ES-I3 (cell line): ENCODE results near the gene IFNA7.
"Not testable (repeated sequence)": the region's sequence is repeated elsewhere in the genome, so short reads cannot be mapped to it uniquely, and the experiment has no call there.

ENCODE experiments used
- H3K36me3 ChIP-seq: 2 replicates; pipeline ENCODE4 v1.6.1; 2013; ENCODE audit warnings: mild to moderate bottlenecking, low read length, control low read depth, moderate library complexity; ENCODE audit not compliant: insufficient read depth
- H3K4me1 ChIP-seq: 2 replicates; pipeline ENCODE4 v1.6.1; 2013; ENCODE audit warnings: mild to moderate bottlenecking, control low read depth, low read length; ENCODE audit not compliant: insufficient read depth
- H3K9ac ChIP-seq: 2 replicates; pipeline ENCODE4 v1.6.1; 2013; ENCODE audit warnings: low read depth, mild to moderate bottlenecking, low read length, moderate library complexity
- H3K9me3 ChIP-seq: 2 replicates; pipeline ENCODE4 v1.6.1; 2013; ENCODE audit warnings: mild to moderate bottlenecking, low read length, moderate library complexity; ENCODE audit not compliant: control insufficient read depth, insufficient read depth

IFNA7 gene

DNA sequence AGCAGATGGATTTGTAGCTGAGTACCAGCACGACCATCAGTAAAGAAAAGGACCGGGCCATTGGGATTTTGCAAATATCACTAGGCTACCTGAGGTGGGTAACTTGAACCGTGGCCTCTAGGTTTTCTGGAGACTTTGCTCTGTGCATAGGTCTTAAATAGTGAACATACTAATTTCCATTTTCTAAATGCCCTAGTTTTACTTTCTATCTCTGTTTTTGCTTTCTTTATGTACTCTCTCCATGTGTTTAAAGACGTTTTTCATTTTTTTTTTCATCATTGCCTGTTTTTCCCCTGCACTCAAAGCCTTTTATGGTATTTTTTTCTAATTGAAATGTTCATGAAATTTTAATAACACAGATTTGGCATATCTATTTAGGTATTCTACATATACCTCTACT is at the start of gene IFNA7:
Gene IFNA7 (minus strand): TSS at position 101 of the 400 bp plus-strand sequence. CDS start 40 bp downstream, at position 61.
- not testable (repeated sequence) for H3K9me3 ChIP-seq, H3K9ac ChIP-seq, H3K36me3 ChIP-seq, H3K4me1 ChIP-seq

DNA sequence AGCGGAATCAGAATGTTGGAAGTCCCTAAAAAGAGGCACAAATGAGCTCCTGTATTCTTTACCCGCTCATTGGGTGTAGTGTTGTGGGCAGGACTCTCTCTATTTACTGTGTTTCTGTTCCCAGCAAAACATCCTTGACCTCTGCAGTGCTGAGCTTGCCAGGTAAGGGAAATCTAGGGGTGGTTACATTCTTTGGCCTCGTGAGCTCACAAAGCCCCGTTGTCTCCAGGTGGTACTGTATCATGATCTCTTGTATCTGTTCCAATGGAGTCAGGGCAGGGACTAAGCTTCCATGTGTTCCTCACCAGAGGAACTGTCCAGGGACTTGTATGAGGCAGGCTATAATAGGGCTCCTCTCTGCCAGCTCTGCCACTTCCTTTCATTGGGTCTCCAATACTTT is 49.6 kb upstream of the IFNA7 start:
- Histone ChIP-seq H3K36me3 (no peaks in the 10 kb centered on the region), H3K9me3 (no peaks in the 10 kb centered on the region), H3K4me1 (no peaks in the 10 kb centered on the region), H3K9ac (no peak overlapping the region)

DNA sequence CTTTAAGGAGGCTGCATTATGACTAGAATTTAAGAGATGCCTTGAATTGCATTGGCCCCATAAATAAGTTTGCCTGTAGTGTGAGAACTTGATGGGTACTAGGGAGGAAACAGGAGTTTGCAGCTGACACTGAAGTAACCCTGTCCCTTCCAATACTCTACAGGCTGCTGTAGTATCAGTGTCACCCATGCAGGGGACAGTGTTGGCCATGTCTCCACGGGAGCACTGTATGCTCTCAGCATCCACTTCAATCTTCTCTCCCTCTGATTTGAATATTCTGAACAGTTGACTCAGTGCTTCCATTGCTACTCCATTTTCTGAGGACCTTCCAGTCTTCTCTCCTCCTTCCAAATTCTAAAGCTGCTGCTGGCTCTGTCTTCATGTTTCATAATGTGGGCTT is 49.2 kb upstream of the IFNA7 start:
- H3K9me3 ChIP-seq = no peaks in the 10 kb centered on the region
- no peaks in the 10 kb centered on the region for H3K36me3 ChIP-seq
- no peaks in the 10 kb centered on the region for H3K4me1 ChIP-seq
- no peak overlapping the region for H3K9ac ChIP-seq

DNA sequence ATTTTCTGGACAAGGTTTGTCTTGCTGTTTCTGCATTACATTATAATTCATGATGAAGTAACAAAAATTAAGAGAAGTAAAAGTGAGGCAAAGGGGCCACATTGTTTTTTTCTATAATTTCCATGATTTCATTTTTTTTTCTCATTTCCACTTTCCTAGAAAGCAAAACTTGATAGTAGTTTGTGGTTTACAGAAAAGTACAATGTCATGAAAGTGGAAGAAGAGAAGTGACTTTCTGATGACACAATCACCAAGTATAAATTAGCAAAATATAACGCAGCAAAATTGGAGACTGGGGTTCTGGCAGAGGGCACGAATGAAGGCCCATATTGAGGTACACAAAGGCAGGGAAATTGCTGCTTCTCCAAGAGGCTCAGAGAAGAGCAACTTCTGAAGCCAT is 42.8 kb upstream of the IFNA7 start:
- Histone ChIP-seq H3K36me3 (no peaks in the 10 kb centered on the region), H3K9ac (no peak overlapping the region), H3K9me3 (no peaks in the 10 kb centered on the region)

DNA sequence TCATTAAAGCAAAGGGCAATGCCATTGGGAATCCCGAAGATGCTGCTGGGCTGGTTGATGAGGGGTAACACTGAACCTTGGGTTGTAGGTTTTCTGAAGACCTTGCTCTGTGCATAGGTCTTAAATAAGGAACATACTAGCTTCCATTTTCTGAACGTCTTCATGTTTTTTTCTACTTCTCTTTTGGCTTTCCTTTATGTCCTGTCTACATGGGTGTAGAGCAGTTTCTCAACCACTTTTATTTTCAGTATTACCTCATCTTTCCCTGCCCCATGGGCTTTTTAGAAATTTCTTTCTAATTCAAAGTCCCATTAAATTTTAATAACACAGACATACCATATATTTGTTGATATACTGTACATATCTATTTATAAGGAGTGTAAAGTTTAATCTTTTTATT is 37.9 kb upstream of the IFNA7 start, which contains the start of gene IFNA14:
Gene IFNA14 (minus strand): TSS at position 95 of the 400 bp plus-strand sequence. CDS start 70 bp downstream, at position 25.
- no peaks in the 10 kb centered on the region for H3K4me1 ChIP-seq
- no peak within 1 kb of the TSS for H3K9ac ChIP-seq
- H3K36me3 ChIP-seq = no peaks in the 10 kb centered on the region
- no peaks in the 10 kb centered on the region for H3K9me3 ChIP-seq

More for the DNA sequence above, 42.8 kb upstream of the IFNA7 start:
- no peaks in the 10 kb centered on the region for H3K4me1 ChIP-seq

DNA sequence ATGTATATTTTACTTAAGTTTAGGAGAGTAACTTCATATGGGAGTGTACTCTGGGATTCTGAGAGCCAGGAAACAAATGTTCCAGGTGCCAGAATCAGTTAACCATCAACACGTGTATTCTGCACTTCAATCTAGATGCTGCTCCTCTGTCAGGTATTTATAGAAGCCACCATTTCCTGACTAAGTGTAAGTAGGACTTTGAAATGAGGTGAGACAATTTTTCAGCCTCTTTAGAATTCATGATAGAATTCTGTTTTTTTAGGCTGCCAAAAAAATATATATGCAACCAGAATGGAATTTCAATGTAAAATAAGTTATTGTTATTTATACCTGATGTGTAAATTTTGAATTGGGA is 34.3 kb upstream of the IFNA7 start:
- not testable (repeated sequence) for H3K9me3 ChIP-seq, H3K36me3 ChIP-seq, H3K4me1 ChIP-seq, H3K9ac ChIP-seq

DNA sequence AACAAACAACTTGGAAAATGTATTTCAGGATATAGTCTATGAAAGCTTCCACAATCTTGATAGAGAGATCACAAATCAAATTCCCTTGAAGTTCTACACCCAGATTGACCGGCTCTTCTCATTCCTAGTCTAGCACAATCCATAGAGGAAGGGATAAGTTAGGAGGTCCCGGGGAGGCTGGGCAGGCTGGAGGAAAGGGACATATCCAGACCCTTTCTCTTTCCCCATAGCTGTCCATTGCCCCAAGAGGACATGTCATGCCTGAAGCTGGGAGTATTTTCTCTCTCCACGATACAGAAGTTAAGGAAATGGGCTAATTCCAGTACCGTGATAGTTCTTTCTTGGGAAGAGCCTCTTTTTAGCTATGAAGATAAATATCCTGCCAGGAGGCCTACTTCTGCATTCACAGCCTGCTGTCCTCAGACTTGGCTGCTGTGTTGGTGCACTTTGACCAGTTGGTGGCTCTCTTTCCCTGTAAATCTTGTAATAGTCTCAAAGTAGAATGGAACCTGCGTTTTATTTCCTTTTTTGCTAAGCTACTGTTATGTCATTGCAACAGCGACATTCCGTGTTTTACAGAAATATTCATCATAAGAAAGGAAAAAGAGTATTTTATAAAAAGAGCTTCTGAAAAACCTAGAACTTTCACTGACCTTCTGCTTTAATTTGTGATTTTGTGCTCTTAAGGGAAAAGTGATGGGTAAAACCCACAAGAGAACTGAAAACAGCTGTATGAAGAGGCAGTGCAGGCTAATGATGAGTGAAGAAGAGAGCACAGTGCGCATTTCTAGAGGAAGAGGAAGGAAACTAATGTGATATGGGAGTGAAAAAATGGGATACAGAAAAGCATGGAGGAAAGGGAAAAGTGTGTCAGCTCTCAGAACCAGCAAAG is 33.7 kb upstream of the IFNA7 start:
- not testable (repeated sequence) for H3K9me3 ChIP-seq, H3K9ac ChIP-seq, H3K36me3 ChIP-seq, H3K4me1 ChIP-seq

DNA sequence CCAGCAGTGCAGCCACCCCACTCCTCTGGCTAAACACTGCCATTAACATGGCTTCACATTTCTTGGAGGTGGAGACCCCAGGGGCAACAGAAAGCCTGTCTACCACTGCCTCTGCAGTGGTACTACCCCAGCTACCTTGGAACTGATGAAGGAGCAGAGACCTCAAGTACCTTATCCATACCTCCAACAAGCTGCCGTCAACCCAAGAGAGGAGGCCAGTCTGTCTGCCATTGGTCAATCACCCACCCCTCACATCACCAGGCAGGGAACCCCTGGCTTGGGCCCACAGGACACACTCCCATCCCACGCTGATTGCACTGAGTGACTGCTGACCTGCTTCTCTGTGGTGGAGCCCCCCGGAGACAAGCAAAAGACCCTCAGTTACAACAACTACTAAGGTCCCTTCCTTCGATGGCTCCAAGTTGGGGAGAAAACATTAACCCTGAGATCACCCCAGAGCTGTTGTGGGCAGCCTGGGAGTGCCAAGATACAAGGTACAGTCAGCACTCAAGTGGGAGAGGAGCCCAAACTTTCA is 32.2 kb upstream of the IFNA7 start:
- Histone ChIP-seq H3K36me3 (no peaks in the 10 kb centered on the region), H3K9ac (no peak overlapping the region), H3K9me3 (no peaks in the 10 kb centered on the region), H3K4me1 (no peaks in the 10 kb centered on the region)

DNA sequence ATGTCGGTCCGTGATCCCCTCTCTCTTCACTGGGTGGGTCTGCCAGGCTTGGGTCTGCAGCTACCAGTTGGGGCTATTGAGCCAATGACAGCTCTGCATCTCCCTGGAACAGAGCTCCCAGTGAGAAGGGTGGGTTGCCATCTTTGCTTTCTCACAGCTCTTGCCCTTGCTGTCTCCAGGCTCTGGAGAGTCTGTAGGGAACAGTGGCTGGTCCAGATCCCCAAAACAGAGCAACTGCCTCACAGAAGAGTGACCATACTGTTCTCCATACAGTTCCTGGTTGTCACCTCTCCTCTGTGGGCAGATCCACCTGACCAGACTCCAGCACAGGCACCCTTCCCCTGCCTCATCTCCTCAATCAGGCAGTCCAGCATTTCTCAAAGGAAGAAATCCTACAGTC is 31.3 kb upstream of the IFNA7 start:
- Histone ChIP-seq H3K9ac (no peak overlapping the region), H3K9me3 (no peaks in the 10 kb centered on the region), H3K4me1 (no peaks in the 10 kb centered on the region), H3K36me3 (no peaks in the 10 kb centered on the region)

DNA sequence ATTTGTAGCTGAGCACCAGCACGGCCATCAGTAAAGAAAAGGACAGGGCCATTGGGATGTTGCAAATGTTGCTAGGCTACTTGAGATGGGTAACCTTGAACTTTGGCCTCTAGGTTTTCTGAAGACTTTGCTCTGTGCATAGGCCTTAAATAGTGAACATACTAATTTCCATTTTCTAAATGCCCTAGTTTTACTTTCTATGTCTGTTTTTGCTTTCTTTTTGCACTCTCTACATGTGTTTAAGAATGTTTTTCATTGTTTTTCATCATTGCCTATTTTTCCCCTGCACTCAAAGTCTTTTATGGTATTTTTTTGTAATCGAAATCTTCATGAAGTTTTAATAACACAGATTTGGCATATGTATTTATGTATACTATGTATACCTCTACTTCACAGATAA is 26.1 kb upstream of the IFNA7 start, which contains the start of gene IFNA17:
Gene IFNA17 (minus strand): TSS at position 101 of the 400 bp plus-strand sequence. CDS start 49 bp downstream, at position 52.
- H3K4me1 ChIP-seq = no peaks in the 10 kb centered on the region
- no peaks in the 10 kb centered on the region for H3K9me3 ChIP-seq
- H3K36me3 ChIP-seq = no peaks in the 10 kb centered on the region
- H3K9ac ChIP-seq = no peak within 1 kb of the TSS

DNA sequence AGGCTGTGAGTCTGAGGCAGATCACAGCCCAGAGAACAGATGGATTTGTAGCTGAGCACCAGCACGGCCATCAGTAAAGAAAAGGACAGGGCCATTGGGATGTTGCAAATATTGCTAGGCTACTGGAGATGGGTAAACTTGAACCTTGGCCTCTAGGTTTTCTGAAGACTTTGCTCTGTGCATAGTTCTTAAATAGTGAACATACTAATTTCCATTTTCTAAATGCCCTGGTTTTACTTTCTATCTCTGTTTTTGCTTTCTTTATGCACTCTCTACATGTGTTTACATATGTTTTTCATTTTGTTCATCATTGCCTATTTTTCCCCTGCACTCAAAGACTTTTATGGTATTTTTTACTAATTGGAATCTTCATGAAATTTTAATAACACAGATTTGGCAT is 15.2 kb upstream of the IFNA7 start, which contains the start of gene IFNA16:
Gene IFNA16 (minus strand): TSS at position 101 of the 400 bp plus-strand sequence. CDS start 6 bp downstream, at position 95.
- H3K9me3 ChIP-seq, H3K9ac ChIP-seq, H3K36me3 ChIP-seq, H3K4me1 ChIP-seq: not testable (repeated sequence)

DNA sequence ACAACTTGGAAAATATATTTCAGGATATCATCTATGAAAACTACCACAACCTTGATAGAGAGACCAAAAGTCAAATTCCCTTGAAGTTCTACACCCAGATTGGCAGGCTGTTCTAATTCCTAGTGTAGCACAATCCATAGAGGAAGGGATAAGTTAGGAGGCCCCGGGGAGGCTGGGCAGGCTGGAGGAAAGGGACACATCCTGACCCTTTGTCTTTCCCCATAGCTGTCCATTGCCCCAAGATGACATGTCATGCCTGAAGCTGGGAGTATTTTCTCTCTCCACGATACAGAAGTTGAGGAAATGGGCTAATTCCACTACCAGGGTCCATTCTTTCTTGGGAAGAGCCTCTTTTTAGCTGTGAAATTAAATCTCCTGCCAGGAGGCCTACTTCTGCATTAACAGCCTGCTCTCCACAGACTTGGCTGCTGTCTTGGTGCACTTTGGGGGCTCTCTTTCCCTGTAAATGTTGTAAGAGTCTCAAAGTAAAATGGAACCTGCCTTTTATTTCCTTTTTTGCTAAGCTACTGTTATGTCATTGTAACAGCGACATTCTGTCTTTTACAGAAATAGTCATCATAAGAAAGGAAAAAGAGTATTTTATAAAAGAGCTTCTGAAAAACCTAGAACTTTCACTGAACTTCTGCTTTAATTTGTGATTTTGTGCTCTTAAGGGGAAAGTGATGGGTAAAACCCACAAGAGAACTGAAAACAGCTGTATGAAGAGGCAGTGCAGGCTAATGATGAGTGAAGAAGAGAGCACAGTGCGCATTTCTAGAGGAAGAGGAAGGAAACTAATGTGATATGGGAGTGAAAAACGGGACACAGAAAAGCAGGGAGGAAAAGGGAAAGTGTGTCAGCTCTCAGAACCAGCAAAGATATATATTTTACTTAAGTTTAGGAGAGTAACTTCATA is 11.7 kb upstream of the IFNA7 start:
- H3K36me3 ChIP-seq, H3K9me3 ChIP-seq, H3K4me1 ChIP-seq, H3K9ac ChIP-seq: not testable (repeated sequence)

DNA sequence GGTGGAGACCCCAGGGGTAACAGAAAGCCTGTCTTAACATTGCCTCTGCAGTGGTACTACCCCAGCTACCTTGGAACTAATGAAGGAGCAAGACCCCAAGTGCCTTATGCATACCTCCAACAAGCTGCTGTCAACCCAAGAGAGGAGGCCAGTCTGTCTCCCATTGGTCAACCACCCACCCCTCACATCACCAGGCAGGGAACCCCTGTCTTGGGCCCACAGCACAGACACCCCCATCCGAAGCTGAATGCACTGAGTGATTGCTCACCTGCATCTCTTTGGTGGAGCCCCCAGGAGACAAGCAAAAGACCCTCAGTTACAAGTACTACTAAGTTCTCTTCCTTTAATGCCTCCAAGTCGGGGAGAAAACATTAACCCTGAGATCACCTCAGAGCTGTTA is 10.2 kb upstream of the IFNA7 start:
- not testable (repeated sequence) for H3K9ac ChIP-seq, H3K36me3 ChIP-seq, H3K4me1 ChIP-seq, H3K9me3 ChIP-seq

DNA sequence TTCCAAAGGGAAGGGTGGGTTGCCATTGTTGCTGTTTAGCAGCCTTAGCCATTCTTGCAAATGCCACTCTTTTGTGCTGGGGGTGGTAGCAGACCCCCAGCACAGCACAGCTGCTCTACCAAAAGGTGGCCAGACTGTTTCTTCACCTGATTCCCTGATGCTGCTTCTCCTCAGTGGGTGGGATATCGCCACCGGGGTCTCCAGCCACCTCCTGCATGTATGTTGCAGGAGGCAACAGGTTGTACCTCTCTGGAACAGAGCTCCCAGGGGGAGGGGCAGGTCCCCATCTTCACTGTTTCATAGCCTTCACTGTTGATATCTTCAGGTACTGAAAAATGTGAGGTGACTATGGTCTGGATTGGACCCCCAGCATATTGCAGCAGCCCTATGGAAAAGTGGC is 8.8 kb upstream of the IFNA7 start:
- H3K4me1 ChIP-seq, H3K36me3 ChIP-seq, H3K9me3 ChIP-seq, H3K9ac ChIP-seq: not testable (repeated sequence)
